ENCODE measurements around the gene ATG9B. TPM values are rescaled to one million over a fixed set of nuclear protein-coding genes. Genes with fewer than 3 reads are reported as not detected.

Gene ATG9B
- total and polyA plus RNA-seq, 9 of the 15 experiments (the other 6 are each of a cell fraction or from before 2014, with no cell fraction given): 0.29 to 8.0 (median 2.1) TPM

DNA sequence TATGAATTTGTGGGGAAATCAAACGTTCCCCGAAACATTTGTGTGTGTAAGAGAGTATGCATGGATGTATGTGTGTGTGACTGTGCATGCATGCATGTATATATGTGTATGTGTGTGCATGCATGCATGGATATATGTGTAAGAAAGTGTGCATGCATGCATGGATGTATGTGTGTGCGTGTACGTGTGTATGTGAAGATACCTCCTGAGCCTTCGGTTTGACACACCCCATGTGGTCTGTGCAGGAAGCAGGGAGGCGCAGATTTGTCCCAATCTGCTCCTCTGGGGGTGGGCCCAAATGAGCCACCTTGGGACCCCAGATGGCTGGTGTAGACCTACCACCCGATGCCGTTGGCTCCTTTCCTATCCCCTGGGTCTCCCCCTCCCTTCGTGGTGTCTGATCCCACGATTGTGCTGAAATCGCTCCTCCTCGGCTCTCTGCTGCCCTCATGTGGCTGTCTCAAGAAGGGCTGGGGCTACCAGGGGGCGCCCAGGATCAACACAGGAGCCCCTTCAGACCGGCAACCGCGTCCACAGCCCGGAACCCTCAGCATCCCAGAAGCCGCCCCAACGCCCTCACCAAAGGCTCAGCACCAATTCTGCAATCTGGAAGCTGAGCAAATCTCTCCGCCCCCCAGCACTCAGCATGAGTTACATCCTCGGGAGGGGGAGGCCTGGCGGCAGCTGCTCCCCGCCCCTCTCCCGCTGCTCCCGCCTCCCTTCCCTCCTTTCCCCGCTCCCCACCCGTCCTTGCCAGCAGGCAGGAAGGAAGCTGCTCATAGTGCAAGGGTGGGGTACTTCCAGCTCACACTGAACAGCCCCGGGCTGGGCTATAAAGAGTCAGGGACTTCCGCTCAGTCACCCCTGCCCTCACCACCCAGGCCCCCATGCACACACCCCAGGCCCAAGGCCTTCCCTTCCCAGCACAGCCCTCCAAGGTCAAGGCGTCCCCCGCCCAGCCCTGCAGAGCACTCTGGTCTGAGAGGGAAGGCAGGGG lies 35.8 kb downstream of the ATG9B start (continued):
- TF ChIP-seq, protein P1, sequence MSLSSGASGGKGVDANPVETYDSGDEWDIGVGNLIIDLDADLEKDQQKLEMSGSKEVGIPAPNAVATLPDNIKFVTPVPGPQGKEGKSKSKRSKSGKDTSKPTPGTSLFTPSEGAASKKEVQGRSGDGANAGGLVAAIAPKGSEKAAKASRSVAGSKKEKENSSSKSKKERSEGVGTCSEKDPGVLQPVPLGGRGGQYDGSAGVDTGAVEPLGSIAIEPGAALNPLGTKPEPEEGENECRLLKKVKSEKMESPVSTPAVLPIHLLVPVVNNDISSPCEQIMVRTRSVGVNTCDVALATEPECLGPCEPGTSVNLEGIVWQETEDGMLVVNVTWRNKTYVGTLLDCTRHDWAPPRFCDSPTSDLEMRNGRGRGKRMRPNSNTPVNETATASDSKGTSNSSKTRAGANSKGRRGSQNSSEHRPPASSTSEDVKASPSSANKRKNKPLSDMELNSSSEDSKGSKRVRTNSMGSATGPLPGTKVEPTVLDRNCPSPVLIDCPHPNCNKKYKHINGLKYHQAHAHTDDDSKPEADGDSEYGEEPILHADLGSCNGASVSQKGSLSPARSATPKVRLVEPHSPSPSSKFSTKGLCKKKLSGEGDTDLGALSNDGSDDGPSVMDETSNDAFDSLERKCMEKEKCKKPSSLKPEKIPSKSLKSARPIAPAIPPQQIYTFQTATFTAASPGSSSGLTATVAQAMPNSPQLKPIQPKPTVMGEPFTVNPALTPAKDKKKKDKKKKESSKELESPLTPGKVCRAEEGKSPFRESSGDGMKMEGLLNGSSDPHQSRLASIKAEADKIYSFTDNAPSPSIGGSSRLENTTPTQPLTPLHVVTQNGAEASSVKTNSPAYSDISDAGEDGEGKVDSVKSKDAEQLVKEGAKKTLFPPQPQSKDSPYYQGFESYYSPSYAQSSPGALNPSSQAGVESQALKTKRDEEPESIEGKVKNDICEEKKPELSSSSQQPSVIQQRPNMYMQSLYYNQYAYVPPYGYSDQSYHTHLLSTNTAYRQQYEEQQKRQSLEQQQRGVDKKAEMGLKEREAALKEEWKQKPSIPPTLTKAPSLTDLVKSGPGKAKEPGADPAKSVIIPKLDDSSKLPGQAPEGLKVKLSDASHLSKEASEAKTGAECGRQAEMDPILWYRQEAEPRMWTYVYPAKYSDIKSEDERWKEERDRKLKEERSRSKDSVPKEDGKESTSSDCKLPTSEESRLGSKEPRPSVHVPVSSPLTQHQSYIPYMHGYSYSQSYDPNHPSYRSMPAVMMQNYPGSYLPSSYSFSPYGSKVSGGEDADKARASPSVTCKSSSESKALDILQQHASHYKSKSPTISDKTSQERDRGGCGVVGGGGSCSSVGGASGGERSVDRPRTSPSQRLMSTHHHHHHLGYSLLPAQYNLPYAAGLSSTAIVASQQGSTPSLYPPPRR (CRISPR knock-in tag; IDR thresholded peaks at IDR 0.05; ENCODE audit: borderline replicate concordance): no peak
- TF ChIP-seq WHSC1 (IDR thresholded peaks at IDR 0.05; ENCODE audit: low read length) (no peak), EP400 (IDR thresholded peaks at IDR 0.05) (peak; percentile 40; the same call in 1 of the 2 replicates), TBL1XR1 (IDR thresholded peaks at IDR 0.05; ENCODE audit: low read length in 2 of 2) (0 out of 4 replicates have a peak, but pooled peaks of 1 of the 2 experiments have one; percentile 35), DPF2 (IDR thresholded peaks at IDR 0.05) (no peak), NONO (IDR thresholded peaks at IDR 0.05; ENCODE audit: low read depth in 2 of 2, low read length in 1 of 2) (0 out of 4 replicates have a peak, but pooled peaks of 1 of the 2 experiments have one; percentile 10), TOE1 (IDR thresholded peaks at IDR 0.05; ENCODE audit: borderline replicate concordance) (0 out of 2 replicates have a peak, but pooled peaks have one; percentile 64), TOE1 (CRISPR knock-in tag; IDR thresholded peaks at IDR 0.05; ENCODE audit: borderline replicate concordance, low read depth) (no peak), ETV1 (tag; conservative IDR thresholded peaks at IDR 0.05; ENCODE audit: low read depth) (peak; percentile 74), LCOR (CRISPR knock-in tag; IDR thresholded peaks at IDR 0.05) (peak; percentile 50; the same call in 1 of the 2 replicates), HNRNPL (IDR thresholded peaks at IDR 0.05; ENCODE audit: low read depth, low read length) (no peak), ILF3 (IDR thresholded peaks at IDR 0.05; ENCODE audit: borderline replicate concordance) (no peak), MAFG (tag; conservative IDR thresholded peaks at IDR 0.05) (no peak), GTF2A2 (tag; IDR thresholded peaks at IDR 0.05) (no peak), RB1 (IDR thresholded peaks at IDR 0.05; ENCODE audit: low read depth) (peak; percentile 60), MAZ (CRISPR knock-in tag; conservative IDR thresholded peaks at IDR 0.05 in 1 of 2, IDR thresholded peaks at IDR 0.05 in 1 of 2) (peak; percentile 83 to 95), HCFC1 (IDR thresholded peaks at IDR 0.05; ENCODE audit: low read depth, low read length) (peak; percentile 28; the same call in 1 of the 2 replicates), SMARCA4 (IDR thresholded peaks at IDR 0.05) (peak; percentile 44; the same call in 1 of the 2 replicates), NCOA4 (IDR thresholded peaks at IDR 0.05; ENCODE audit: partially characterized antibody) (no peak), MXI1 (IDR thresholded peaks at IDR 0.05; ENCODE audit: low read depth, low read length) (0 out of 2 replicates have a peak, but pooled peaks have one; percentile 26), SP2 (IDR thresholded peaks at IDR 0.05; ENCODE audit: extremely low read depth, low read depth, low read length, poor library complexity, severe bottlenecking) (no peak), POLR3A (IDR thresholded peaks at IDR 0.05; ENCODE audit: borderline replicate concordance, extremely low read depth, insufficient read depth, insufficient read length) (no peak)
- TF ChIP-seq, protein P2, sequence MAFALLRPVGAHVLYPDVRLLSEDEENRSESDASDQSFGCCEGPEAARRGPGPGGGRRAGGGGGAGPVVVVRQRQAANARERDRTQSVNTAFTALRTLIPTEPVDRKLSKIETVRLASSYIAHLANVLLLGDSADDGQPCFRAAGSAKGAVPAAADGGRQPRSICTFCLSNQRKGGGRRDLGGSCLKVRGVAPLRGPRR (CRISPR knock-in tag; IDR thresholded peaks at IDR 0.05): no peak
